Activated CD4-positive, alpha-beta memory T cell treated with anti-CD3 and anti-CD28 coated beads for 36 hours (primary cell): Measurements from ENCODE around the gene ITGA4. TPM values are rescaled to one million over a fixed set of nuclear protein-coding genes. Genes with fewer than 3 reads are reported as not detected.

Experiments
- CTCF ChIA-PET: fragments of 350-600 bp; sonication (Branson Sonifier 250); formaldehyde crosslinking; loops from one replicate; lab custom pipeline; 2021; ENCODE audit warnings: antibody characterized with exemption, inconsistent platforms; lab: Charles Lee
- POLR2A ChIA-PET: fragments of 350-600 bp; sonication (Branson Sonifier 250); formaldehyde crosslinking; loops from one replicate; lab custom pipeline; 2021; ENCODE audit warnings: antibody characterized with exemption; lab: Charles Lee
- DNase-seq: peaks from one replicate; pipeline ENCODE4 v3.0.0-alpha.2; 2020
- H3K27ac Mint-ChIP-seq: one replicate; pipeline ENCODE4 v1.8.0; 2021; ENCODE audit warnings: mixed read lengths
- H3K27me3 Mint-ChIP-seq: one replicate; pipeline ENCODE4 v1.8.0; 2021; ENCODE audit warnings: mixed read lengths
- H3K36me3 Mint-ChIP-seq: one replicate; pipeline ENCODE4 v1.8.0; 2021; ENCODE audit warnings: mixed read lengths
- H3K4me1 Mint-ChIP-seq: one replicate; pipeline ENCODE4 v1.8.0; 2021; ENCODE audit warnings: low read depth, mixed read lengths
- H3K4me3 Mint-ChIP-seq: one replicate; pipeline ENCODE4 v1.8.0; 2021; ENCODE audit warnings: mild to moderate bottlenecking, mixed read lengths
- H3K9me3 Mint-ChIP-seq: one replicate; pipeline ENCODE4 v1.8.0; 2021; ENCODE audit warnings: mixed read lengths
- intact Hi-C: fragments of 100-400 bp; cut with micrococcal nuclease; formaldehyde crosslinking; loops from one replicate; pipeline ENCODE4 v1.15.1; 2023
- total RNA-seq, 2 experiments: library from RNA; stranded (reverse); gene quantifications; one replicate each; pipeline ENCODE4 v1.2.3, GENCODE V29; 2021

The ITGA4 gene
- total RNA-seq, 2 experiments from 2014 or later, result 46.5 to 51.2 TPM

- ChIA-PET CTCF (interaction anchor here (0.7 to 2.1 kb wide), 4 partner anchors 13 to 413 kb away, joined by 3 to 6 read pairs (median 4); no protein-coding TSS in a partner anchor), POLR2A (interaction anchor here (0.6 kb wide), 1 partner anchor 127 kb away, joined by 3 read pairs; no protein-coding TSS in a partner anchor)
- Mint-ChIP-seq H3K27ac (peak overlapping the region; percentile 47), H3K9me3 (no peaks in the 10 kb centered on the region), H3K36me3 (peaks cover 24% of the 10 kb centered on the region), H3K27me3 (no peaks in the 10 kb centered on the region), H3K4me3 (no peak overlapping the region), H3K4me1 (peaks cover 51% of the 10 kb centered on the region)
- intact Hi-C loops, result no loop called here
- DNase-seq, result peak; percentile 18
Measured at GRCh38 chr2:181517685-181518301, 60.6 kb downstream of the ITGA4 start.

GRCh38 chr2:181520253-181520652, 63.1 kb downstream of the ITGA4 start:
- H3K36me3 Mint-ChIP-seq, result peaks cover 15% of the 10 kb centered on the region
- ChIA-PET CTCF (no interaction called here), POLR2A (no interaction called here)
- peaks cover 30% of the 10 kb centered on the region for H3K4me1 Mint-ChIP-seq
- intact Hi-C loops, result no loop called here
- H3K27me3 Mint-ChIP-seq, result no peaks in the 10 kb centered on the region
- no peak overlapping the region for H3K27ac Mint-ChIP-seq
- H3K4me3 Mint-ChIP-seq, result no peak overlapping the region
- no peak for DNase-seq
- no peaks in the 10 kb centered on the region for H3K9me3 Mint-ChIP-seq

GRCh38 chr2:181523756-181524155, 66.6 kb downstream of the ITGA4 start:
- Mint-ChIP-seq H3K4me3 (no peak overlapping the region), H3K4me1 (no peaks in the 10 kb centered on the region), H3K27ac (no peak overlapping the region), H3K36me3 (peaks cover 29% of the 10 kb centered on the region), H3K27me3 (no peaks in the 10 kb centered on the region), H3K9me3 (no peaks in the 10 kb centered on the region)
- intact Hi-C loops, result loop anchor here (2.0 kb wide), 1 partner anchor 13 kb away; no protein-coding TSS in a partner anchor
- no peak for DNase-seq
- CTCF ChIA-PET, result interaction anchor here (1.5 kb wide), 1 partner anchor 192 kb away, joined by 8 read pairs; no protein-coding TSS in a partner anchor
- POLR2A ChIA-PET, result no interaction called here

GRCh38 chr2:181526014-181526413, 68.8 kb downstream of the ITGA4 start:
- no peaks in the 10 kb centered on the region for H3K27me3 Mint-ChIP-seq
- no peak overlapping the region for H3K27ac Mint-ChIP-seq
- intact Hi-C loops, result no loop called here

GRCh38 chr2:181527058-181527457, 69.9 kb downstream of the ITGA4 start:
- Mint-ChIP-seq H3K9me3 (no peaks in the 10 kb centered on the region), H3K4me1 (no peaks in the 10 kb centered on the region), H3K4me3 (no peak overlapping the region), H3K27ac (no peak overlapping the region), H3K27me3 (no peaks in the 10 kb centered on the region), H3K36me3 (peaks cover 36% of the 10 kb centered on the region)
- intact Hi-C loops, result no loop called here
- DNase-seq, result no peak
- ChIA-PET POLR2A (no interaction called here), CTCF (no interaction called here)

More at GRCh38 chr2:181526014-181526413, 68.8 kb downstream of the ITGA4 start:
- ChIA-PET CTCF (no interaction called here), POLR2A (no interaction called here)
- Mint-ChIP-seq H3K4me3 (no peak overlapping the region), H3K36me3 (peaks cover 33% of the 10 kb centered on the region), H3K4me1 (no peaks in the 10 kb centered on the region), H3K9me3 (no peaks in the 10 kb centered on the region)
- no peak for DNase-seq

- DNase-seq, result no peak
- Mint-ChIP-seq H3K4me1 (no peaks in the 10 kb centered on the region), H3K27ac (no peak overlapping the region), H3K36me3 (peaks cover 40% of the 10 kb centered on the region), H3K4me3 (no peak overlapping the region), H3K9me3 (no peaks in the 10 kb centered on the region), H3K27me3 (no peaks in the 10 kb centered on the region)
- CTCF ChIA-PET, result no interaction called here
- intact Hi-C loops, result no loop called here
- POLR2A ChIA-PET, result no interaction called here
Measured at GRCh38 chr2:181528441-181528840, 71.3 kb downstream of the ITGA4 start.

GRCh38 chr2:181536730-181537129, 79.5 kb downstream of the ITGA4 start:
- Mint-ChIP-seq H3K4me3 (no peak overlapping the region), H3K4me1 (no peaks in the 10 kb centered on the region), H3K9me3 (no peaks in the 10 kb centered on the region), H3K27ac (no peak overlapping the region), H3K27me3 (no peaks in the 10 kb centered on the region), H3K36me3 (peaks cover 64% of the 10 kb centered on the region)
- DNase-seq, result no peak
- ChIA-PET CTCF (no interaction called here), POLR2A (no interaction called here)
- intact Hi-C loops, result no loop called here

- Mint-ChIP-seq H3K27ac (no peak overlapping the region), H3K36me3 (peaks cover 39% of the 10 kb centered on the region), H3K4me1 (no peaks in the 10 kb centered on the region)
Measured at GRCh38 chr2:181540421-181540820, 83.2 kb downstream of the ITGA4 start.

GRCh38 chr2:181542170-181542569, 85.0 kb downstream of the ITGA4 start:
- Mint-ChIP-seq H3K9me3 (no peaks in the 10 kb centered on the region), H3K36me3 (peaks cover 28% of the 10 kb centered on the region), H3K4me1 (peaks cover 3% of the 10 kb centered on the region), H3K27ac (no peak overlapping the region), H3K27me3 (no peaks in the 10 kb centered on the region), H3K4me3 (no peak overlapping the region)
- no peak for DNase-seq
- POLR2A ChIA-PET, result no interaction called here
- intact Hi-C loops, result no loop called here
- CTCF ChIA-PET, result no interaction called here

More at GRCh38 chr2:181540421-181540820, 83.2 kb downstream of the ITGA4 start:
- Mint-ChIP-seq H3K27me3 (no peaks in the 10 kb centered on the region), H3K4me3 (no peak overlapping the region), H3K9me3 (no peaks in the 10 kb centered on the region)
- intact Hi-C loops, result no loop called here
- ChIA-PET POLR2A (no interaction called here), CTCF (no interaction called here)
- DNase-seq, result no peak

GRCh38 chr2:181546086-181546485, 88.9 kb downstream of the ITGA4 start:
- Mint-ChIP-seq H3K9me3 (no peaks in the 10 kb centered on the region), H3K4me1 (peaks cover 3% of the 10 kb centered on the region), H3K27me3 (no peaks in the 10 kb centered on the region), H3K36me3 (no peaks in the 10 kb centered on the region), H3K4me3 (no peak overlapping the region), H3K27ac (no peak overlapping the region)
- ChIA-PET POLR2A (no interaction called here), CTCF (no interaction called here)
- DNase-seq, result no peak
- intact Hi-C loops, result no loop called here

- no peaks in the 10 kb centered on the region for H3K27me3 Mint-ChIP-seq
- no peaks in the 10 kb centered on the region for H3K9me3 Mint-ChIP-seq
- H3K4me1 Mint-ChIP-seq, result no peaks in the 10 kb centered on the region
- intact Hi-C loops, result no loop called here
- H3K4me3 Mint-ChIP-seq, result no peak overlapping the region
- no peak for DNase-seq
- no peaks in the 10 kb centered on the region for H3K36me3 Mint-ChIP-seq
- no peak overlapping the region for H3K27ac Mint-ChIP-seq
- POLR2A ChIA-PET, result no interaction called here
- CTCF ChIA-PET, result no interaction called here
Measured at GRCh38 chr2:181552808-181553207, 95.6 kb downstream of the ITGA4 start.

GRCh38 chr2:181553244-181553643, 96.1 kb downstream of the ITGA4 start:
- intact Hi-C loops, result no loop called here
- no peaks in the 10 kb centered on the region for H3K36me3 Mint-ChIP-seq
- POLR2A ChIA-PET, result no interaction called here

More at GRCh38 chr2:181553244-181553643, 96.1 kb downstream of the ITGA4 start:
- Mint-ChIP-seq H3K27ac (no peak overlapping the region), H3K9me3 (no peaks in the 10 kb centered on the region), H3K27me3 (no peaks in the 10 kb centered on the region), H3K4me3 (no peak overlapping the region), H3K4me1 (no peaks in the 10 kb centered on the region)
- no peak for DNase-seq
- CTCF ChIA-PET, result no interaction called here
